SK-N-SH treated with all-trans-retinoic acid at 6 μM for 48 hours (cell line): Measurements from ENCODE around the gene NPPB.
A peak's percentile ranks its signal among the peaks of the same experiment; 100 is the strongest.
"Not testable (repeated sequence)": the region's sequence is repeated elsewhere in the genome, so short reads cannot be mapped to it uniquely, and the experiment has no call there.

Experiments used
- ATAC-seq: fragments of 200-7000 bp; cut with Tn5 transposase; 3 replicates; pipeline ENCODE4 v1.9.1; 2020; ENCODE audit warnings: mild to moderate bottlenecking, moderate library complexity
- CREB5 ChIP-seq: fragments of 250-450 bp; sonication (Bioruptor Pico); IDR thresholded peaks from 2 replicates; pipeline ENCODE4 v1.5.1; 2020; ENCODE audit warnings: low read depth, mild to moderate bottlenecking, moderate library complexity
- CSDC2 ChIP-seq: fragments of 250-450 bp; sonication (Bioruptor Pico); IDR thresholded peaks from 2 replicates; pipeline ENCODE4 v1.5.0; 2020; ENCODE audit warnings: mild to moderate bottlenecking, moderate library complexity
- CSRNP3 ChIP-seq: fragments of 250-450 bp; sonication (Bioruptor Pico); IDR thresholded peaks from 2 replicates; pipeline ENCODE4 v1.5.1; 2021; ENCODE audit warnings: mild to moderate bottlenecking, moderate library complexity
- GLIS3 ChIP-seq: fragments of 250-450 bp; sonication (Bioruptor Pico); IDR thresholded peaks from 2 replicates; pipeline ENCODE4 v1.5.0; 2020; ENCODE audit warnings: mild to moderate bottlenecking, moderate library complexity
- ISL1 ChIP-seq: fragments of 250-450 bp; sonication (Bioruptor Pico); IDR thresholded peaks from 2 replicates; pipeline ENCODE4 v2.1.2; 2022; ENCODE audit warnings: mild to moderate bottlenecking, moderate library complexity
- OSR1 ChIP-seq: fragments of 250-450 bp; sonication (Bioruptor Pico); IDR thresholded peaks from 2 replicates; pipeline ENCODE4 v1.8.0; 2022; ENCODE audit warnings: moderate library complexity, mild to moderate bottlenecking, inconsistent platforms
- PATZ1 ChIP-seq: fragments of 250-450 bp; sonication (Bioruptor Pico); IDR thresholded peaks from 2 replicates; pipeline ENCODE4 v1.8.0; 2020; ENCODE audit warnings: mild to moderate bottlenecking, moderate library complexity, borderline replicate concordance
- POU6F1 ChIP-seq: fragments of 250-450 bp; sonication (Bioruptor Pico); IDR thresholded peaks from 2 replicates; pipeline ENCODE4 v1.8.0; 2021; ENCODE audit warnings: low read depth, mild to moderate bottlenecking, moderate library complexity, borderline replicate concordance
- PPARA ChIP-seq: fragments of 250-450 bp; sonication (Bioruptor Pico); IDR thresholded peaks from 2 replicates; pipeline ENCODE4 v1.5.0; 2020; ENCODE audit warnings: mild to moderate bottlenecking, borderline replicate concordance
- RARB ChIP-seq: fragments of 250-450 bp; sonication (Bioruptor Pico); IDR thresholded peaks from 2 replicates; pipeline ENCODE4 v1.8.0; 2021; ENCODE audit warnings: mild to moderate bottlenecking, moderate library complexity
- SNAI2 ChIP-seq: fragments of 250-450 bp; sonication (Bioruptor Pico); IDR thresholded peaks from 2 replicates; pipeline ENCODE4 v1.5.0; 2020; ENCODE audit warnings: mild to moderate bottlenecking, moderate library complexity
- TCF4 ChIP-seq: fragments of 250-450 bp; sonication (Bioruptor Pico); IDR thresholded peaks from 2 replicates; pipeline ENCODE4 v1.8.0; 2021; ENCODE audit warnings: mild to moderate bottlenecking, moderate library complexity, borderline replicate concordance
- TOX ChIP-seq: fragments of 250-450 bp; sonication (Bioruptor Pico); IDR thresholded peaks from 2 replicates; pipeline ENCODE4 v1.8.0; 2021; ENCODE audit warnings: mild to moderate bottlenecking, moderate library complexity, borderline replicate concordance
- TSHZ2 ChIP-seq: fragments of 250-450 bp; sonication (Bioruptor Pico); IDR thresholded peaks from 2 replicates; pipeline ENCODE4 v1.5.0; 2020; ENCODE audit warnings: mild to moderate bottlenecking, moderate library complexity
- ZC3H10 ChIP-seq: fragments of 250-450 bp; sonication (Bioruptor Pico); IDR thresholded peaks from 2 replicates; pipeline ENCODE4 v1.5.1; 2021; ENCODE audit warnings: mild to moderate bottlenecking, moderate library complexity
- ZFP3 ChIP-seq: fragments of 250-450 bp; sonication (Bioruptor Pico); IDR thresholded peaks from 2 replicates; pipeline ENCODE4 v1.5.0; 2020; ENCODE audit warnings: mild to moderate bottlenecking, moderate library complexity
- ZFP30 ChIP-seq: fragments of 450-650 bp; formaldehyde crosslinking; IDR thresholded peaks from 2 replicates; pipeline ENCODE4 v1.5.0; 2022; ENCODE audit warnings: mild to moderate bottlenecking, moderate library complexity
- ZNF8 ChIP-seq: fragments of 450-650 bp; formaldehyde crosslinking; IDR thresholded peaks from 2 replicates; pipeline ENCODE4 v1.5.0; 2020; ENCODE audit warnings: mild to moderate bottlenecking, moderate library complexity

The NPPB gene

GRCh38 chr1:11898086-11898785 is 39.5 kb upstream of the NPPB start:
- TF ChIP-seq TCF4 (no peak), ISL1 (CRISPR knock-in tag) (no peak), TSHZ2 (CRISPR knock-in tag) (no peak), ZFP3 (CRISPR knock-in tag) (no peak)
- TF ChIP-seq, all 23 proteins: peak for 0
- no peak for ATAC-seq

GRCh38 chr1:11894501-11894900 is 35.8 kb upstream of the NPPB start:
- ATAC-seq, result not testable (repeated sequence)

- TF ChIP-seq RARB, result no peak
- TF ChIP-seq TOX, result no peak
- no peak for TF ChIP-seq ZFP30 (CRISPR knock-in tag)
- ATAC-seq, result peak; percentile 96
These were observed 35.1 kb upstream of the NPPB start for GRCh38 chr1:11893907-11894251.

GRCh38 chr1:11891433-11892186 is 32.9 kb upstream of the NPPB start:
- TF ChIP-seq ISL1 (CRISPR knock-in tag) (no peak), ZNF8 (no peak), OSR1 (CRISPR knock-in tag) (no peak), ZFP30 (CRISPR knock-in tag) (no peak), PPARA (CRISPR knock-in tag) (no peak), ZC3H10 (CRISPR knock-in tag) (no peak), CSRNP3 (CRISPR knock-in tag) (no peak), CREB5 (CRISPR knock-in tag) (no peak)
- ATAC-seq, result no peak

GRCh38 chr1:11888877-11889208 is 30.1 kb upstream of the NPPB start:
- no peak for ATAC-seq
- TF ChIP-seq RARB, result no peak
- TF ChIP-seq TOX, result no peak
- TF ChIP-seq ZNF8, result no peak

GRCh38 chr1:11888206-11888876 is 29.6 kb upstream of the NPPB start:
- TF ChIP-seq RARB (no peak), POU6F1 (CRISPR knock-in tag) (no peak), PATZ1 (CRISPR knock-in tag) (no peak), ZFP3 (CRISPR knock-in tag) (no peak), GLIS3 (CRISPR knock-in tag) (no peak), PPARA (CRISPR knock-in tag) (no peak), SNAI2 (CRISPR knock-in tag) (no peak), ISL1 (CRISPR knock-in tag) (no peak), CSDC2 (CRISPR knock-in tag) (no peak)

More at GRCh38 chr1:11888206-11888876, 29.6 kb upstream of the NPPB start:
- ATAC-seq, result no peak
